Activated CD4-positive, alpha-beta T cell treated with anti-CD3 and anti-CD28 coated beads for 4 hours (primary cell): Measurements from ENCODE around the gene CCDC117.
"Not testable (repeated sequence)": the region's sequence is repeated elsewhere in the genome, so short reads cannot be mapped to it uniquely, and the experiment has no call there.

Experiments
- DNase-seq, 2 donors: peaks; one replicate each; pipeline ENCODE4 v3.0.0-alpha.2; 2020

Gene CCDC117

GRCh38 chr22:28801845-28802594 lies 29.5 kb downstream of the CCDC117 start:
- DNase-seq, result no peak

DNA sequence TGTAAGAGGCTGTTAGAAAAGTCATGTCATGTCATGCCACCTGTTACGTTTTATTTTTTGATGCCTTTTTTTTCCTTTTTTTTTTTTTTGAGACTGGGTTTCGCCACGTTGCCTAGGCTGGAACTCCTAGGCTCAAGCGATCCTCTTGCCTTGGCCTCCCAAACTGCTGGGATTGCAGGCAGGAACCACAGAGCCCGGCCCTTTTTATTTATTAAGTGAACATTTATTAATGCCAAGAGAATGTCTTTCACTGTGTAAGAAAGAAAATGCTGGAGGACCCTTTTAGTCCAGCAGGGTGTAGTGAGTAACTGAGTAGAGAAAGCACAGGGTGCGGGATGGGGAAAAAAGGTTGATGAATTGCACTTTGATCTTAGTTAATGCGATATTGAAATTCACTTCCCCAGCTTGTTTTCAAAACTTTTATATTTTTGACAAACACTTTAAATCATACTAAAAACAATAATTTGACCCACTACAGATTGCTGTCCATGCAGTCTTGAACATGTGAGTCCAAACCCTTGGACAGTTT lies 30.2 kb downstream of the CCDC117 start:
- DNase-seq, result no peak

DNA sequence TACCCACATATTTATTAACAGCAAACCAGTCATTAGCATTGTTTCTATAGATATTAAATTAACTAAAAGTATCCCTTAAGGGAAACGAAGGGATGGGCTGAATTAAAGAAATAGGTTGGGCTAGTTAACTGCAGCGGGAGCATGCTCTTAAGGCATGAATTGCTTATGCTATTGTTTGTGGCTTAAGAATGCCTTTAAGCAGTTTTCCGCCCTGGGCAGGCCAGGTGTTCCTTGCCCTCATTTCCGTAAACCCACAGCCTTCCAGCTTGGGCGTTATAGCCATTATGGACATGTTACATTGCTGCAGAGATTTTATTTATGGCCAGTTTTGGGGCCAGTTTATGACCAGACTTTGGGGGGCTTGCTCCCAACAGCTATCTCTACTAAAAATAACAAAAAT lies 32.9 kb downstream of the CCDC117 start:
- not testable (repeated sequence) for DNase-seq

DNA sequence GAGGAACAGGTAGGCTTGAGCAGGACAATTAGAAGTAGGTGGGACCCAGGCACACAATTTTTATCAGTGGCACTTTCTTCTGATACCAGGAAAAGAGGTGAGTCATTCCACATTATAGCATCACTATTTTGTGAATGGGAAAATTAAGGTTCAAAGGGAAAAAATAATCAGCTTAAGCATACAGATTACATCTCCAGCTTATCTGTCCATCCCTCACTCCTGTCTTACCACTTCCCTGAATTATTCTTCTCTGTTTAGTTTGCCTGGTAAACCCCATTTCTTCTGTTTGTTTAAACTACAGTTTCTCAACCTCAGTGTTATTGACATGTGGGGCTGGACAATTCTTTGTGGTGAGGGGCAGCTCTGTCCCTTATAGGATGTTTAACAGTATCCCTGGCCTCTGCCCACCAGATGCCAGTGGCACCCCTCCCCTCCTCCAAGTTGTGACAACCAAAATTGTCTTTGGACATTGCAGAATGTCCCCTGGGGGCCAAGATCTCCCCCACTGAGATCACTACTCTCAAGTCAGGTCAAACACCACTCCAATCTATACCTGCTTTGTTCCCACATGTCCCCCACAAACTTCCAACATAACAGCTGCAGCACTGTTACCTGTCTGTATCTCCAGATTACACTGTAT lies 36.3 kb downstream of the CCDC117 start:
- DNase-seq, result no peak

DNA sequence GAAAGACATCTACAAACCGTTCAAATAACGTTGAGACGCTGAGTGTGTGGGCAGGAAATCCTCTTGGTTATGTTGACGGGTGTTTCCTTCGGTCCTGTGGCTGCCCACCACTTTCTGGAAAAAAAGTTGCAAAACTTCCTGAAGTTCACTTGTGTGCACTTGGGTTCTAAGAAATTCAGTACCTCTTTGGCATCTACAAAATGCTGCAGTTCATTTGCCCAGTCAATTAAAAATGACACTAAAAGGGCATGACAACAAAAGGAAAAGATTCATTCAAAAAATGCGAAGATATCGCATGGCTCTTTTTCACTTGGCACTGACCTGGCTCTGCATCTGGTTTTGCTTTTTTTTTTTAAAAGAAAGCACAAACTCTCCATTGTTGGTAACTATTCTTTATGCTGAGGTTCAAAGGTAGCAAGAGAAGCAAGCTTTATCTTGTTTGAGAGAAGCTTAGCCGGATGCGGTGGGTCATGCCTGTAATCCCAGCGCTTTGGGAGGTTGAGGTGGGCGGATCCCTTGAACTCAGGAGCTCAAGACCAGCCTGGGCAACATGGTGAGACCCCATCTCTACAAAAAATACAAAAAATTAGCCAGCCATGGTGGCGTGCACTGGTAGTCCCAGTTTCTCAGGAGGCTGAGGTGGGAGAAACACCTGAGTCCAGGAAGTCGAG lies 38.5 kb downstream of the CCDC117 start:
- DNase-seq, result peak; percentile 18 to 50

GRCh38 chr22:28812516-28812915 lies 40.0 kb downstream of the CCDC117 start:
- no peak for DNase-seq

- no peak for DNase-seq
Measured at GRCh38 chr22:28813772-28814518, 41.5 kb downstream of the CCDC117 start.

GRCh38 chr22:28815111-28815510 lies 42.6 kb downstream of the CCDC117 start:
- DNase-seq, result no peak

- no peak for DNase-seq
Measured at GRCh38 chr22:28815729-28816128, 43.2 kb downstream of the CCDC117 start.

DNA sequence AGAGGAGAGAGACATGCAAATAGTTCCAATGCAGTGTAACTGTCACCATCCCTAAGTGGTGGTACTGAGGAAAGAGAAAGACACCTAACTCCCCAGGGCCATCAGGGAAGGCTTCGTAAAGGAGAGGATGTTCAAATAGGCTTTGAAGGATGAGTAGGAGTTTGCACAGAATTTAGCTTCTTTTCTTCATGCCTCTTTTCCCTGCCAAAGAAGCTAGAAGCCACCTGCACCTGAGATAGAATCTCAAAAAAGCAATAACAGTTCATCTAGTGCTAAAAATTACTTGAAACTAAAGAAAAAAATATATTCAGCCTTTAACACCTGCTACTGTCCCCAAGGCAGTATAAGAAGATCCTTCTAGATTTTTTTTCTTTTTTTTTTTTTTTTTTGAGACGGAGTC lies 44.6 kb downstream of the CCDC117 start:
- DNase-seq, result no peak

GRCh38 chr22:28817919-28818859 lies 45.7 kb downstream of the CCDC117 start:
- DNase-seq, result no peak

GRCh38 chr22:28819253-28820096 lies 47.0 kb downstream of the CCDC117 start:
- DNase-seq, result no peak

GRCh38 chr22:28820885-28821284 lies 48.4 kb downstream of the CCDC117 start:
- DNase-seq, result no peak

- DNase-seq, result no peak
Measured at GRCh38 chr22:28821452-28821851, 49.0 kb downstream of the CCDC117 start.

- DNase-seq, result peak; percentile 18 to 37
Measured at GRCh38 chr22:28822930-28823551, 50.5 kb downstream of the CCDC117 start.

DNA sequence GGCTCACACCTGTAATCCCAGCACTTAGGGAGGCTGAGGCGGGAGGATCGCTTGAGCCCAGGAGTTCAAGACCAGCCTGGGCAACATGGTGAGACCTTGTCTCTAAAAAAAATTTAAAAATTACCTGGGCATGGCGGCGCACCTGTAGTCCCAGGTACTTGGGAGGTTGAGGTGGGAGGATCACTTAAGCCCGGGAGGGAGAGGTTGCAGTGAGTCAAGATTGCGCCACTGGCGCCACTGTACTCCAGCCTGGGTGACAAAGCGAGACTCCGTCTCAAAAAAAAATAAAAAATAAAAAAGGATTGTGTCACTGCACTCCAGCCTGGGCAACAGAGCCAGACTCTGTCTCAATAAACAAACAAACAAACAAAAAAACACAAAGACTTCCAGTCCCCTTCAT lies 52.0 kb downstream of the CCDC117 start:
- not testable (repeated sequence) for DNase-seq

DNA sequence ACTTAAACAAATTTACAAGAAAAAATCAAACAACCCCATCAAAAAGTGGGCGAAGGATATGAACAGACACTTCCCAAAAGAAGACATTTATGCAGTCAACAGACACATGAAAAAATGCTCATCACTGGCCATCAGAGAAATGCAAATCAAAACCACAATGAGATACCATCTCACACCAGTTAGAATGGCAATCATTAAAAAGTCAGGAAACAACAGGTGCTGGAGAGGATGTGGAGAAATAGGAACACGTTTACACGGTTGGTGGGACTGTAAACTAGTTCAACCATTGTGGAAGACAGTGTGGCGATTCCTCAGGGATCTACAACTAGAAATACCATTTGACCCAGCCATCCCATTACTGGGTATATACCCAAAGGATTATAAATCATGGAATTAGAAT lies 53.9 kb downstream of the CCDC117 start:
- not testable (repeated sequence) for DNase-seq

- DNase-seq, result no peak
Measured at GRCh38 chr22:28826921-28827320, 54.4 kb downstream of the CCDC117 start.

DNA sequence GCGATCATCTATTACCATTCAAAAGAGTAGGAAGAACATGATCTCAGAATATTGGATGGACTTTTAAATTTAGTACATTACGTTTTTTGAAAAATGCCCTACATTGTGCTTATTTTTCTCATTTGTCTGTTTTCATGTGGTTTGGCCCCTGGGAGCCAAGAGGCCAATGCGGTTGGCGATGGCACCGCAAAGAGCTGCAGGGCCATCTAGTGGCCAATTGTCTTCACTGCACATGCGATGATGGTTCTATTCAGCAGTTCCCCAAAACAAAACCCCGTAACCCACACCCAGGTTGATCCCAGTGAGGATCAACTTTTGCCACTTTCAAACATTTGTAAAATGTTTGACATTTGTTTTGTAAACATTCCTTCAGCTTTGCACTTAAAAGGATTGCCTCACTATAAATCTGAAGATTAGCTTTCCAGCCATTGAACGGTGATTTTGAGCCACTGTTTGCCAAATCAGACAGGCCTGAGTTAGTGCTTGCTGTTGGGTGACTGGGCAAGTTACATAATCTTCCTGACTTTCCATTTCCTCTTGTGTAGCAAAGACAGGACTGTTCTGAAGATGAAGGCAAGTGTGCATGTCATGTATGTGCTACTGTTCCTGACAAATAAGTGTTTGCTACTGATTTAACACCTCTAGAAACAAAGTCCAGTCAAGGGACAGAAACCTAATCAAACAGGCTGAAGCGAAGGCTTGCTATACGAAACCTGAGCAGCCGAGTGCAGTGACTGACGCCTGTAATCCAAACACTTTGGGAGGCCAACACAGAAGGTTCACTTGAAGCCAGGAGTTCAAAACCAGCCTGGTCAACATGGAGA lies 57.1 kb downstream of the CCDC117 start:
- peak; percentile 64 to 80 for DNase-seq
